Measurements from ENCODE around the gene JAKMIP2. TPM values are rescaled to one million over a fixed set of nuclear protein-coding genes. Genes with fewer than 3 reads are reported as not detected.

Gene JAKMIP2
- total RNA-seq, 1 experiment from 2014 or later, result not detected

GRCh38 chr5:147591120-147591519 lies 191.4 kb downstream of the JAKMIP2 start:
- TF ChIP-seq POLR2AphosphoS5 (IDR thresholded peaks at IDR 0.05; ENCODE audit: low read depth, low read length) (no peak), POLR2A (IDR thresholded peaks at IDR 0.05; ENCODE audit: borderline replicate concordance, extremely low read depth, insufficient read depth, insufficient read length) (no peak), TCF7L2 (IDR thresholded peaks at IDR 0.05; ENCODE audit: borderline replicate concordance, extremely low read depth, insufficient read depth, insufficient read length) (no peak), SIN3A (IDR thresholded peaks at IDR 0.05; ENCODE audit: low read depth) (no peak), SRF (IDR thresholded peaks at IDR 0.05; ENCODE audit: low read depth) (no peak), SP1 (IDR thresholded peaks at IDR 0.05; ENCODE audit: low read depth) (no peak), EGR1 (IDR thresholded peaks at IDR 0.05; ENCODE audit: low read depth) (no peak), ELF1 (IDR thresholded peaks at IDR 0.05; ENCODE audit: borderline replicate concordance, low read depth) (no peak), FOSL1 (IDR thresholded peaks at IDR 0.05; ENCODE audit: low read depth) (no peak), JUND (IDR thresholded peaks at IDR 0.05) (no peak), CTCF (IDR thresholded peaks at IDR 0.05 in 2 of 3, conservative IDR thresholded peaks at IDR 0.05 in 1 of 3; ENCODE audit: borderline replicate concordance in 1 of 3, insufficient read depth in 1 of 3, low read depth in 2 of 3, low read length in 2 of 3) (no peak)
- ChIA-PET POLR2A (no interaction called here), RAD21 (ENCODE audit: low non-redundant PET in 1 of 2, low total read pairs in 2 of 2, uncharacterized antibody in 2 of 2, unreplicated experiment in 2 of 2) (no interaction called here), CTCF (interaction anchor here (1.9 kb wide), 1 partner anchor 13 kb away, joined by 9 read pairs; no protein-coding TSS in a partner anchor)
- Histone ChIP-seq H3K4me3 (replicated peaks in 1 of 2; ENCODE audit: low read depth in 1 of 2, low read length in 2 of 2) (no peak overlapping the region), H3K4me2 (ENCODE audit: low read length) (no peak overlapping the region), H3K79me2 (ENCODE audit: insufficient read depth, low read length) (no peaks in the 10 kb centered on the region), H3K9me2 (ENCODE audit: insufficient read depth) (no peaks in the 10 kb centered on the region), H3K9ac (ENCODE audit: low read length) (no peak overlapping the region), H3K9me3 (ENCODE audit: control insufficient read depth in 1 of 2, insufficient read depth in 1 of 2, low read depth in 1 of 2, low read length in 2 of 2) (no peaks in the 10 kb centered on the region), H4K20me1 (ENCODE audit: insufficient read depth) (no peaks in the 10 kb centered on the region), H3K27ac (ENCODE audit: low read depth, low read length) (no peak overlapping the region), H3K27me3 (ENCODE audit: insufficient read depth, low read length) (peaks cover 6% of the 10 kb centered on the region; the same call in 1 of the 2 replicates), H2AFZ (ENCODE audit: low read depth, low read length, poor library complexity, severe bottlenecking) (no peak overlapping the region), H3K4me1 (ENCODE audit: control insufficient read depth in 1 of 2, insufficient read depth in 2 of 2, low read length in 2 of 2) (no peaks in the 10 kb centered on the region), H3K36me3 (ENCODE audit: control insufficient read depth in 1 of 2, insufficient read depth in 2 of 2, low read length in 2 of 2) (no peaks in the 10 kb centered on the region)
- no TSS peak for BruUV-seq (replicated peaks)
- DNase-seq (ENCODE audit: low read depth, low spot score), result no peak
- intact Hi-C loops (cut with micrococcal nuclease), result no loop called here
- ATAC-seq, result no peak

Data from HCT116 (cell line).